GM21619 (cell line): ENCODE measurements around the gene YWHAB.

Experiments used
- ATAC-seq: cut with Tn5 transposase; IDR thresholded peaks from one replicate; pipeline ENCODE4 v1.9.1; 2021; ENCODE audit not compliant: unreplicated experiment

The YWHAB gene

DNA sequence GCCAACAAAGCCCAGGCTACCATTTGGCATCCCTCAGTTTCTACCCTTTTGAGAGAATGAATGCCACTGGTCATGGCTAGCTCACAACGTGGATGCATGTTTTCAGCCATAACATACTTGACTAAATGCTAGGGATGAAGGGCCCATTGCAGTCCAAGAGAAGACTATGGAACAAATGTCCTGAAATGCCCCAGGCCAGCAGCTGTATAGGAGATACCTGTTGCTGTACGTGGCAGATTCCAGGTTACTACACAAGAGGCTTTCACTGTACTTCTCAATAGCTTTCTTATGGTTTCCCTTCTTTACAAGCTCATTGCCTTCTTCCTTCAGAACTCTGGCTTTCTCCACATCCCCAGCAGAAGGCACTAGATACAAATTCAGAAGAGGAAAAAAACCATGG is 63.0 kb downstream of the YWHAB start:
- ATAC-seq = no peak

DNA sequence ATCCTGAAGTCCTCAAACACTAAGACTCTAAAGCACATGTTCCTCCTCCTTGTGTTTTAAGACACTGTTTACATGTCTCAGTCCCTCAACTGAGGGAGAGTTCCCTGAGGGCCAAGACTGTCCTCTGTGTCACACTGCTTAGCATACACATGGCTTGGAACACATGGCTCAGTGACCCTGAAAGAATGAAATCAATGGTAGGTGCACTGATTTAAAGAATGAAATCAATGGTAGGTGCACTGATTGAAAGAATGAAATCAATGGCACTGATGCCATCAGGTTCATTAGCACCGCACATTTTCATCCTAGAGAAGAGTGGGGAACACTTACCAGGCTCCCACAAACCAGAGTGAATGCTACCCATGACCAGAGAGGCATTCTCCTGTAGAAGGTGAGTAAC is 64.9 kb downstream of the YWHAB start:
- no peak for ATAC-seq

DNA sequence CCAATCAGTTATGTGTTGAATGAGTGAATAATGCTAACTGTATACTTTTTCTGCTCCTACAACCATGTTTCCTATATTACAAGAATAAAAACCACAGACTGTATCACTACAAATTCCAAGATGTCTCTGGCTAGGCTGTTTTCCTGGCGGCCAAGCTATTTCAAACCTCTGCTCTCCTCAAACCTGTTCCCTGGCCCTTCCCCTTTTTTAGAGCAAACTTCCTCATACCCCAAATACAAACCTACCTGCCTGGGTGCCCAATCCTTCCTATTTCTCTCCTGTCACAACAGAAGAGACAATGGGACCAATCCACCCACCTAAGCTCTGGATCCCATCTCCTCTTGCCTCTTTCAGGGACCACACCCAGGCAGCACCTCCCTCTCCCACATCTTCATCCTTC is 67.2 kb downstream of the YWHAB start:
- ATAC-seq = no peak

DNA sequence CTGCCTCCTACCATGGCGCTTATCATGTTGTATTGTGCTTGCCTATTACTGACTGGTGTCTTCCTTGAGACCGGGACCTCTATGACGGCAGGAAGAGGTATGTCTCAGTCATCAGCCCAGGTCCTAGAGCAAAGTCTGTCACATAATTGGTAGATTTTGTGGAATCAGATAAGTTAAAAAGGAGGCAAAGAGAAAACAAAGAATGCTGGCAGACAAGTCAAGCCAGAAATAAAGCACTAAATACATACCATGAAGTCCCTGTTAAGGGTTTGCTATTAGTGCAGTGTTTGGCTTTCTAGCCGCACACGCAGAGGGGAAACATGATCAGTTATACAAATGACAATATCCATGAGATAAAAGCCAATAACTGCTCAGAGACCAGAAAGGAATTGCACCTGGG is 68.7 kb downstream of the YWHAB start:
- ATAC-seq = no peak

DNA sequence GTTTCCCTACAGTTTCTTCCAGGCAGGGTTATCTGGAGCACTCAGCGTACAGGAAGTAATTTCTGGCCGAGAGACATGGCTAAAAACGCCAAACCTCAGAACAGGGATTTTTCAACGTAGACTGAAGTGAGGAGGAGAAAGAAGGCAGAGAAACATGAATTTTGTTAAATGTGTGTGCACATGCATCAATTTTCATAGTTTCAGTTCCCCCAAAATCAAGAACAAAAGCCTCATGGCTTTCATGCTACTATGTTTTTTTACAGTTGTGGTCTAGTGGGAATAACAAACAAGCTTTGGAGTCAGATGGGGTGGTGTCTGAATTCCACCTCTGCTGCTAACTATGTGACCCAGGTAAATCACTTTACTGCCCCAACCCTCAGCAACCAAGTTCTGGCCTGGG is 69.8 kb downstream of the YWHAB start:
- no peak for ATAC-seq

DNA sequence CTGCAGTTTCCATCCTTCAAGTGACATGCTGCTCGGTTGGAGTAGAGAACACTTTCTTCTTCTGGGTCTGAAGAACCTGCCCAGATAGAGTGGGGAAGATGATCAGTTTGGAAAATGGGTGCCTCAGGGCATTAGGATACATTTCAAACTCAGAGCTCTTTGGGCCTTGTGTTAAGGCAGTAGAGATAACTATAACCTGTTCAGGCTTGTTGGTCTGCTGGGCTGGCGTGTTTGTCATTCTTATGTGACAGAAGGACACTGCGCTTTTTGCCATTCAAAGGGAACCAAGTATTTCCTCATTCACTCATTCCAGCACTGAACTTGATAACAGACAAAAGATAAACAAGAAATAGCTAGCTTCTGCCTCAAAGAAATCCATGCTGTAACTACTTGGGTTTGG is 70.9 kb downstream of the YWHAB start:
- no peak for ATAC-seq
